H1 (cell line): ENCODE data around the gene BRSK2. TPM values are rescaled to one million over a fixed set of nuclear protein-coding genes. Genes with fewer than 3 reads are reported as not detected.

Experiments
- CTCF ChIA-PET: fragments of 300-600 bp; sonication (Branson Sonifier 250); formaldehyde crosslinking; loops from one replicate; lab custom pipeline; 2021; ENCODE audit not compliant: partially characterized antibody; lab: Charles Lee
- POLR2A ChIA-PET: fragments of 300-600 bp; sonication (Branson Sonifier 250); formaldehyde crosslinking; loops from one replicate; lab custom pipeline; 2021; ENCODE audit warnings: inconsistent platforms; ENCODE audit not compliant: partially characterized antibody; lab: Charles Lee
- DNase-seq, 2 experiments: peaks; one replicate each; pipeline versions ENCODE4 v3.0.0 to v3.0.0-alpha.2; 2010 to 2022; ENCODE audit warnings: low spot score in 2 of 2, low read depth in 1 of 2, mixed read lengths in 1 of 2
- FAIRE-seq: peaks from 2 replicates; lab custom pipeline; 2011; peaks lifted over from hg19 to GRCh38; lab: Jason Lieb, UNC
- H2AFZ ChIP-seq: 2 replicates; pipeline ENCODE4 v1.8.1; 2012; ENCODE audit warnings: low read length, inconsistent platforms
- H2AK5ac ChIP-seq: 2 replicates; pipeline ENCODE4 v1.6.1; 2013; ENCODE audit warnings: low read depth, low read length
- H2BK120ac ChIP-seq: replicated peaks from 2 replicates; pipeline ENCODE3; 2013; ENCODE audit warnings: low read depth, low read length, inconsistent platforms
- H2BK12ac ChIP-seq: 2 replicates; pipeline ENCODE4 v1.6.1; 2013; ENCODE audit warnings: low read depth, low read length
- H2BK15ac ChIP-seq: 2 replicates; pipeline ENCODE4 v1.6.1; 2013; ENCODE audit warnings: low read length
- H2BK20ac ChIP-seq: 2 replicates; pipeline ENCODE4 v1.6.1; 2013; ENCODE audit warnings: low read length
- H2BK5ac ChIP-seq: 2 replicates; pipeline ENCODE4 v1.6.1; 2013; ENCODE audit warnings: low read depth, low read length
- H3K14ac ChIP-seq: 2 replicates; pipeline ENCODE4 v1.6.1; 2013; ENCODE audit warnings: inconsistent platforms; ENCODE audit not compliant: insufficient read length
- H3K18ac ChIP-seq: 2 replicates; pipeline ENCODE4 v1.6.1; 2013; ENCODE audit warnings: low read length; ENCODE audit errors: extremely low read depth
- H3K23ac ChIP-seq: 2 replicates; pipeline ENCODE4 v1.6.1; 2013; ENCODE audit warnings: inconsistent platforms; ENCODE audit not compliant: insufficient read length
- H3K23me2 ChIP-seq: 2 replicates; pipeline ENCODE4 v1.6.1; 2013; ENCODE audit warnings: low read depth, low read length
- H3K27ac ChIP-seq: 2 replicates; pipeline ENCODE4 v1.6.1; 2011; ENCODE audit warnings: low read depth, low read length, inconsistent platforms
- H3K27me3 ChIP-seq, 4 experiments: replicated peaks in 1 of 4; 1 replicate in 1 of 4; 2 replicates in 3 of 4; pipeline versions ENCODE4 v1.6.1 to v1.8.1; 2011 to 2013; ENCODE audit warnings: low read length in 3 of 4, mild to moderate bottlenecking in 3 of 4, inconsistent platforms in 2 of 4, mixed read lengths in 2 of 4, moderate library complexity in 1 of 4; ENCODE audit not compliant: control insufficient read depth in 3 of 4, insufficient read depth in 3 of 4; ENCODE audit errors: extremely low read depth in 1 of 4
- H3K36me3 ChIP-seq, 4 experiments: 2 replicates each; pipeline versions ENCODE4 v1.6.1 to v1.8.1; 2011 to 2013; ENCODE audit warnings: mild to moderate bottlenecking in 4 of 4, low read length in 3 of 4, moderate library complexity in 2 of 4, control low read depth in 1 of 4, inconsistent platforms in 1 of 4; ENCODE audit not compliant: insufficient read depth in 4 of 4, control insufficient read depth in 2 of 4
- H3K4ac ChIP-seq: replicated peaks from 2 replicates; pipeline ENCODE3; 2013; ENCODE audit warnings: low read length, low read depth, mixed read lengths, inconsistent platforms; ENCODE audit not compliant: insufficient read length
- H3K4me1 ChIP-seq, 4 experiments: replicated peaks in 1 of 4; 1 replicate in 1 of 4; 2 replicates in 3 of 4; pipeline versions ENCODE4 v1.6.1 to v1.8.1; 2011 to 2013; ENCODE audit warnings: low read length in 3 of 4, inconsistent platforms in 2 of 4, mixed read lengths in 1 of 4; ENCODE audit not compliant: insufficient read depth in 4 of 4, control insufficient read depth in 3 of 4
- H3K4me2 ChIP-seq, 2 experiments: 2 replicates each; pipeline versions ENCODE4 v1.6.1 to v1.8.1; 2011 to 2013; ENCODE audit warnings: low read depth in 2 of 2, low read length in 2 of 2, control low read depth in 1 of 2, inconsistent platforms in 1 of 2, mild to moderate bottlenecking in 1 of 2; ENCODE audit not compliant: insufficient read depth in 1 of 2
- H3K4me3 ChIP-seq, 4 experiments: fragments of 200-600, 300-600 bp in 1 of 4; sonication (generic), shearing (Covaris generic), sonication (Bioruptor Twin) in 1 of 4; 2 replicates each; pipeline versions ENCODE4 v1.5.1 to v1.8.1; 2011 to 2016; ENCODE audit warnings: low read length in 4 of 4, low read depth in 3 of 4, control low read depth in 2 of 4, inconsistent platforms in 2 of 4, mild to moderate bottlenecking in 2 of 4, mixed read lengths in 1 of 4, moderate library complexity in 1 of 4; ENCODE audit not compliant: insufficient read depth in 2 of 4; ENCODE audit errors: extremely low read depth in 1 of 4
- H3K56ac ChIP-seq: replicated peaks from 2 replicates; pipeline ENCODE3; 2013; ENCODE audit warnings: low read depth, mild to moderate bottlenecking, mixed read lengths, low read length, inconsistent platforms; ENCODE audit not compliant: insufficient read length
- H3K79me1 ChIP-seq: 2 replicates; pipeline ENCODE4 v1.6.1; 2013; ENCODE audit warnings: low read depth, low read length, control low read depth
- H3K79me2 ChIP-seq, 2 experiments: 2 replicates each; pipeline versions ENCODE4 v1.6.1 to v1.8.1; 2012 to 2013; ENCODE audit warnings: low read length in 2 of 2, mild to moderate bottlenecking in 2 of 2, inconsistent platforms in 1 of 2; ENCODE audit not compliant: insufficient read depth in 2 of 2, control insufficient read depth in 1 of 2
- H3K9ac ChIP-seq, 4 experiments: replicated peaks in 1 of 4; 1 replicate in 1 of 4; 2 replicates in 3 of 4; pipeline versions ENCODE4 v1.6.1 to v1.8.1; 2011 to 2013; ENCODE audit warnings: low read depth in 3 of 4, low read length in 3 of 4, control low read depth in 2 of 4, mild to moderate bottlenecking in 2 of 4, moderate library complexity in 2 of 4, inconsistent platforms in 1 of 4; ENCODE audit errors: extremely low read depth in 1 of 4
- H3K9me3 ChIP-seq, 2 experiments: 2 replicates each; pipeline versions ENCODE4 v1.6.1 to v1.8.1; 2012 to 2013; ENCODE audit warnings: mild to moderate bottlenecking in 2 of 2, moderate library complexity in 2 of 2, control low read depth in 1 of 2, inconsistent platforms in 1 of 2, low read depth in 1 of 2, low read length in 1 of 2, mixed read lengths in 1 of 2; ENCODE audit not compliant: insufficient read depth in 2 of 2
- H4K20me1 ChIP-seq, 2 experiments: replicated peaks in 1 of 2; 2 replicates each; pipeline versions ENCODE3 to v1.8.1; 2011 to 2013; ENCODE audit warnings: inconsistent platforms in 2 of 2, low read length in 2 of 2, mild to moderate bottlenecking in 1 of 2; ENCODE audit not compliant: insufficient read depth in 2 of 2, control insufficient read depth in 1 of 2
- H4K5ac ChIP-seq: 2 replicates; pipeline ENCODE4 v1.6.1; 2013; ENCODE audit warnings: low read length, low read depth, mixed read lengths, inconsistent platforms; ENCODE audit not compliant: insufficient read length
- H4K8ac ChIP-seq: 2 replicates; pipeline ENCODE4 v1.8.0; 2013; ENCODE audit warnings: mild to moderate bottlenecking, moderate library complexity, low read length, inconsistent platforms; ENCODE audit not compliant: insufficient read depth; ENCODE audit errors: extremely low read depth
- H4K91ac ChIP-seq: replicated peaks from 2 replicates; pipeline ENCODE3; 2013; ENCODE audit warnings: low read length, mixed read lengths, inconsistent platforms; ENCODE audit not compliant: insufficient read length
- GTF2F1 ChIP-seq: IDR thresholded peaks from 2 replicates; pipeline ENCODE4 v1.6.1; 2012; ENCODE audit warnings: low read depth, low read length, improper control_type of control experiment, borderline replicate concordance
- SP1 ChIP-seq: IDR thresholded peaks from 2 replicates; pipeline ENCODE4 v1.6.1; 2011; ENCODE audit warnings: low read depth, low read length
- WGBS, 2 experiments: shearing (Covaris generic) in 1 of 2; methylation state at CpG; one replicate each; pipeline versions ENCODE4 v1.1.6 to v1.1.7; 2013 to 2015; ENCODE audit warnings: low lambda C conversion rate in 2 of 2, mixed read lengths in 2 of 2, inconsistent platforms in 1 of 2, low coverage in 1 of 2, missing lambda C conversion rate in 1 of 2; ENCODE audit not compliant: insufficient replicate concordance in 2 of 2, insufficient coverage in 1 of 2, insufficient read length in 1 of 2; ENCODE audit errors: extremely low coverage in 1 of 2, missing lambda C conversion rate in 1 of 2; 5-methylcytosine and 5-hydroxymethylcytosine counted together
- polyA plus RNA-seq, 7 experiments: library from polyadenylated mRNA; depleted of rRNA in 3 of 7; stranded (reverse) in 5 of 7; unstranded in 2 of 7; fragments of >200 nt in 5 of 7; fragments of 200-250 nt in 2 of 7; gene quantifications; 1 replicate in 5 of 7; 2 replicates in 1 of 7; 4 replicates in 1 of 7; pipeline versions ENCODE4 v1.2.1 to v1.2.3, GENCODE V29; 2011 to 2013; ENCODE audit warnings: missing spikeins in 2 of 7, mixed read lengths in 2 of 7
- total RNA-seq: library from RNA; stranded (reverse); fragmentation: NEBNext Ultra II Directional; extraction: Animal tissue kit (Norgen Biotek cat#: 25700); gene quantifications from 2 replicates; pipeline ENCODE4 v1.2.1, GENCODE V29; 2021

Gene BRSK2
- total and polyA plus RNA-seq, 2 of the 8 experiments (the other 6 are each of a cell fraction or from before 2014, with no cell fraction given) = 17.3 to 27.1 TPM

GRCh38 chr11:1478544-1478943, 88.8 kb downstream of the BRSK2 start:
- peaks cover 4% of the 10 kb centered on the region for H3K79me1 ChIP-seq
- no peak overlapping the region for H3K23ac ChIP-seq
- no peak overlapping the region for H3K27ac ChIP-seq

More at GRCh38 chr11:1478544-1478943, 88.8 kb downstream of the BRSK2 start:
- H3K36me3 ChIP-seq = no peaks in the 10 kb centered on the region; a peak in 1 of 8 replicates
- H2AFZ ChIP-seq = no peak overlapping the region
- POLR2A ChIA-PET = interaction anchor here (0.6 kb wide), 1 partner anchor 815 kb away, joined by 3 read pairs; no protein-coding TSS in a partner anchor
- no peak overlapping the region for H3K56ac ChIP-seq
- H3K9me3 ChIP-seq = no peaks in the 10 kb centered on the region
- H2BK5ac ChIP-seq = no peak overlapping the region
- no peak overlapping the region for H4K5ac ChIP-seq
- H3K23me2 ChIP-seq = no peaks in the 10 kb centered on the region
- no peak overlapping the region for H4K91ac ChIP-seq
- H3K27me3 ChIP-seq = no peaks in the 10 kb centered on the region
- no peak overlapping the region for H3K14ac ChIP-seq
- no peak overlapping the region for H3K4me2 ChIP-seq
- TF ChIP-seq SP1 (no peak), GTF2F1 (no peak)
- no peak for DNase-seq
- FAIRE-seq = no peak
- CTCF ChIA-PET = interaction anchor here (1.6 to 5.2 kb wide), 4 partner anchors 11 to 25 kb away, joined by 3 to 34 read pairs (median 8); no protein-coding TSS in a partner anchor
- H3K9ac ChIP-seq = no peak overlapping the region
- H3K4ac ChIP-seq = no peak overlapping the region
- H3K4me3 ChIP-seq = no peak overlapping the region
- H3K79me2 ChIP-seq = no peaks in the 10 kb centered on the region; a peak in 1 of 4 replicates
- H4K8ac ChIP-seq = no peak overlapping the region
- H4K20me1 ChIP-seq = peaks cover 0 to 3% of the 10 kb centered on the region in 2 experiments
- no peak overlapping the region for H2BK20ac ChIP-seq
- WGBS, 2 experiments = 91% methylated on average over 7 of the region's 9 CpGs; no CpG with 5 or more reads in 1 of the 2 experiments
- no peak overlapping the region for H2BK15ac ChIP-seq
- no peaks in the 10 kb centered on the region for H3K4me1 ChIP-seq
- no peak overlapping the region for H2BK12ac ChIP-seq
- H2AK5ac ChIP-seq = no peak overlapping the region
- H2BK120ac ChIP-seq = no peak overlapping the region
- no peak overlapping the region for H3K18ac ChIP-seq
